Testis (tissue), 2 donors: Measurements from ENCODE around the gene SNTG2.

Source experiments
- CTCF ChIP-seq, 3 experiments: fragments of 450-650 bp in 2 of 3; fragments of 200-600 bp in 1 of 3; sonication (generic) in 1 of 3; IDR thresholded peaks; one replicate each; pipeline ENCODE4 v1.5.1; 2016 to 2019; ENCODE audit warnings: antibody characterized with exemption in 3 of 3, mild to moderate bottlenecking in 2 of 3, moderate library complexity in 1 of 3
- POLR2A ChIP-seq: fragments of 450-650 bp; IDR thresholded peaks from one replicate; pipeline ENCODE4 v1.6.1; 2017; ENCODE audit warnings: antibody characterized with exemption, mild to moderate bottlenecking, moderate library complexity

- no peak for TF ChIP-seq CTCF (IDR thresholded peaks at IDR 0.05)
- TF ChIP-seq POLR2A = no peak
These were observed 417.0 kb downstream of the SNTG2 start for GRCh38 chr2:1367601-1368000.
